HEK293 (cell line): ENCODE results near the gene SRBD1.

Experiments
- CTCF ChIA-PET: fragments of 350-600 bp; formaldehyde crosslinking; extraction: SDS; loops from one replicate; lab custom pipeline; 2021; ENCODE audit warnings: antibody characterized with exemption; lab: Yijun Ruan, JAX
- POLR2A ChIA-PET: fragments of 300-600 bp; formaldehyde crosslinking; extraction: SDS; loops from one replicate; lab custom pipeline; 2020; ENCODE audit warnings: antibody characterized with exemption, inconsistent platforms; lab: Yijun Ruan, JAX
- H3K27ac ChIP-seq: fragments of 200-500 bp; sonication (Bioruptor generic); 2 replicates; pipeline ENCODE4 v1.5.1; 2014; ENCODE audit warnings: low read depth, low read length, control low read depth, inconsistent platforms; ENCODE audit errors: extremely low read depth
- H3K36me3 ChIP-seq, 2 experiments: fragments of 200-500 bp in 1 of 2; sonication (Bioruptor generic) in 1 of 2; 1 replicate in 1 of 2; 2 replicates in 1 of 2; pipeline ENCODE4 v1.5.1; 2014 to 2017; ENCODE audit warnings: inconsistent platforms in 2 of 2, low read length in 2 of 2; ENCODE audit not compliant: control insufficient read depth in 2 of 2, insufficient read depth in 1 of 2
- H3K4me1 ChIP-seq: fragments of 200-500 bp; sonication (Bioruptor generic); 2 replicates; pipeline ENCODE4 v1.5.1; 2014; ENCODE audit warnings: mild to moderate bottlenecking, low read length, inconsistent platforms; ENCODE audit not compliant: control insufficient read depth, insufficient read depth
- H3K4me3 ChIP-seq: 2 replicates; pipeline ENCODE4 v1.5.1; 2011; ENCODE audit warnings: low read depth, mild to moderate bottlenecking, control low read depth, low read length, moderate library complexity
- H3K9me3 ChIP-seq: fragments of 200-500 bp; sonication (Bioruptor generic); 2 replicates; pipeline ENCODE4 v1.5.1; 2014; ENCODE audit warnings: low read depth, low read length, inconsistent platforms; ENCODE audit not compliant: control insufficient read depth, insufficient read depth
- HOXA7 ChIP-seq: sonication (generic); formaldehyde crosslinking; IDR thresholded peaks from 2 replicates; pipeline ENCODE4 v1.8.1; 2022; ENCODE audit warnings: missing genetic modification reagents, borderline replicate concordance
- KLF7 ChIP-seq: fragments of 450-650 bp; formaldehyde crosslinking; IDR thresholded peaks from 2 replicates; pipeline ENCODE4 v1.5.1; 2016; ENCODE audit warnings: missing biosample characterization, missing genetic modification characterization, borderline replicate concordance
- SP2 ChIP-seq: fragments of 450-650 bp; formaldehyde crosslinking; IDR thresholded peaks from 2 replicates; pipeline ENCODE4 v1.5.1; 2016; ENCODE audit warnings: missing biosample characterization, missing genetic modification characterization
- ZBTB7A ChIP-seq: fragments of 450-650 bp; formaldehyde crosslinking; IDR thresholded peaks from 2 replicates; pipeline ENCODE4 v1.5.1; 2016; ENCODE audit warnings: low read depth, missing biosample characterization, missing genetic modification characterization
- ZIC2 ChIP-seq: fragments of 450-650 bp; formaldehyde crosslinking; IDR thresholded peaks from 2 replicates; pipeline ENCODE4 v1.5.1; 2016; ENCODE audit warnings: missing biosample characterization, missing genetic modification characterization
- ZNF140 ChIP-seq: fragments of 450-650 bp; formaldehyde crosslinking; IDR thresholded peaks from 2 replicates; pipeline ENCODE4 v1.5.1; 2016; ENCODE audit warnings: missing biosample characterization, missing genetic modification characterization
- ZNF529 ChIP-seq: fragments of 450-650 bp; formaldehyde crosslinking; IDR thresholded peaks from 2 replicates; pipeline ENCODE4 v1.5.1; 2017; ENCODE audit warnings: missing genetic modification characterization, missing biosample characterization; ENCODE audit not compliant: insufficient replicate concordance
- ZNF548 ChIP-seq: fragments of 450-650 bp; formaldehyde crosslinking; IDR thresholded peaks from 2 replicates; pipeline ENCODE4 v1.5.1; 2016; ENCODE audit warnings: missing biosample characterization, missing genetic modification characterization
- ZNF623 ChIP-seq: fragments of 450-650 bp; formaldehyde crosslinking; IDR thresholded peaks from 2 replicates; pipeline ENCODE4 v1.5.1; 2016; ENCODE audit warnings: missing biosample characterization, missing genetic modification characterization
- ZNF626 ChIP-seq: fragments of 450-650 bp; sonication (Bioruptor Pico); formaldehyde crosslinking; IDR thresholded peaks from 2 replicates; pipeline ENCODE4 v1.5.1; 2018; ENCODE audit warnings: missing biosample characterization, missing genetic modification characterization, inconsistent platforms
- ZNF837 ChIP-seq: fragments of 450-650 bp; formaldehyde crosslinking; IDR thresholded peaks from 2 replicates; pipeline ENCODE4 v1.5.1; 2016; ENCODE audit warnings: missing biosample characterization, missing genetic modification characterization
- ZSCAN23 ChIP-seq: fragments of 450-650 bp; formaldehyde crosslinking; IDR thresholded peaks from 2 replicates; pipeline ENCODE4 v1.5.1; 2016; ENCODE audit warnings: missing biosample characterization, missing genetic modification characterization
- ZSCAN30 ChIP-seq: fragments of 450-650 bp; IDR thresholded peaks from 2 replicates; pipeline ENCODE4 v1.5.1; 2018; ENCODE audit warnings: missing biosample characterization, mild to moderate bottlenecking, missing genetic modification characterization, moderate library complexity
- TF ChIP-seq, protein P1 (sequence below): fragments of 450-650 bp; formaldehyde crosslinking; IDR thresholded peaks from 2 replicates; pipeline ENCODE4 v1.5.1; 2016; ENCODE audit warnings: missing biosample characterization, missing genetic modification characterization
- TF ChIP-seq, protein P2 (sequence below): fragments of 450-650 bp; formaldehyde crosslinking; conservative IDR thresholded peaks from 2 replicates; pipeline ENCODE4 v1.5.1; 2016; ENCODE audit warnings: low read depth, missing biosample characterization, missing genetic modification characterization
- TF ChIP-seq, protein P3 (sequence below): fragments of 450-650 bp; formaldehyde crosslinking; IDR thresholded peaks from 2 replicates; pipeline ENCODE4 v1.5.1; 2016; ENCODE audit warnings: missing biosample characterization, missing genetic modification characterization
- TF ChIP-seq, protein P4 (sequence below): fragments of 450-650 bp; formaldehyde crosslinking; IDR thresholded peaks from 2 replicates; pipeline ENCODE4 v1.5.0; 2017; ENCODE audit warnings: missing biosample characterization, missing genetic modification characterization, borderline replicate concordance

SRBD1 gene

DNA sequence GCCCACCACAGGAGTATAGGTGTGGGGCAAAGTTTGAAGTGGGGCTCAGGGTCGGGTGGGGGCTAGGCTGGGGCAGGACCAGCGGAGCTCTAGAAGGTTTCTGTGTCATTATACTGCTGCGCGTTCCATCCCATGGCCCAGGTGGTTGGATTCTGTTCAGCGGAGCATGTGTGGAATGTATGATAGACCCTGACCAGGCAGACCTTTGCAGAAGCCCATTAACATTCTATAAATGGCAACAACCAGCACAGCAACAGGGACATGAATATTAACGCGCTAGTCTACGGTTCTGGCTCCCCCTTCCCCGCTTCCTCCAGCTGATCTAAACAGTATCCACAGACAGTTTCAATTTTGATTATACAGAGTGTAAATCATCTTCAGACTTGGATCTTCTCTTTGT lies 36.3 kb upstream of the SRBD1 start:
- POLR2A ChIA-PET = no interaction called here
- H3K4me1 ChIP-seq = peaks cover 8% of the 10 kb centered on the region; the same call in 1 of the 2 replicates
- no peaks in the 10 kb centered on the region for H3K36me3 ChIP-seq
- no peak overlapping the region for H3K27ac ChIP-seq
- H3K4me3 ChIP-seq = no peak overlapping the region
- H3K9me3 ChIP-seq = no peaks in the 10 kb centered on the region
- CTCF ChIA-PET = interaction anchor here (0.7 to 3.1 kb wide), 4 partner anchors 41 to 289 kb away, joined by 4 to 15 read pairs (median 6); no protein-coding TSS in a partner anchor
- TF ChIP-seq ZNF623 (no peak), ZNF626 (tag by site-specific recombination) (no peak), ZSCAN30 (no peak), ZSCAN23 (no peak), KLF7 (tag by site-specific recombination) (no peak), ZNF548 (tag by site-specific recombination) (no peak), ZIC2 (tag by site-specific recombination) (no peak), HOXA7 (CRISPR knock-in tag) (no peak), ZNF837 (tag by site-specific recombination) (no peak), SP2 (no peak), ZNF140 (tag by site-specific recombination) (no peak), ZNF529 (tag by site-specific recombination) (no peak), ZBTB7A (tag by site-specific recombination) (no peak)
- TF ChIP-seq, protein P1, sequence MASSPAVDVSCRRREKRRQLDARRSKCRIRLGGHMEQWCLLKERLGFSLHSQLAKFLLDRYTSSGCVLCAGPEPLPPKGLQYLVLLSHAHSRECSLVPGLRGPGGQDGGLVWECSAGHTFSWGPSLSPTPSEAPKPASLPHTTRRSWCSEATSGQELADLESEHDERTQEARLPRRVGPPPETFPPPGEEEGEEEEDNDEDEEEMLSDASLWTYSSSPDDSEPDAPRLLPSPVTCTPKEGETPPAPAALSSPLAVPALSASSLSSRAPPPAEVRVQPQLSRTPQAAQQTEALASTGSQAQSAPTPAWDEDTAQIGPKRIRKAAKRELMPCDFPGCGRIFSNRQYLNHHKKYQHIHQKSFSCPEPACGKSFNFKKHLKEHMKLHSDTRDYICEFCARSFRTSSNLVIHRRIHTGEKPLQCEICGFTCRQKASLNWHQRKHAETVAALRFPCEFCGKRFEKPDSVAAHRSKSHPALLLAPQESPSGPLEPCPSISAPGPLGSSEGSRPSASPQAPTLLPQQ (tag by site-specific recombination) = no peak
- TF ChIP-seq, protein P2, sequence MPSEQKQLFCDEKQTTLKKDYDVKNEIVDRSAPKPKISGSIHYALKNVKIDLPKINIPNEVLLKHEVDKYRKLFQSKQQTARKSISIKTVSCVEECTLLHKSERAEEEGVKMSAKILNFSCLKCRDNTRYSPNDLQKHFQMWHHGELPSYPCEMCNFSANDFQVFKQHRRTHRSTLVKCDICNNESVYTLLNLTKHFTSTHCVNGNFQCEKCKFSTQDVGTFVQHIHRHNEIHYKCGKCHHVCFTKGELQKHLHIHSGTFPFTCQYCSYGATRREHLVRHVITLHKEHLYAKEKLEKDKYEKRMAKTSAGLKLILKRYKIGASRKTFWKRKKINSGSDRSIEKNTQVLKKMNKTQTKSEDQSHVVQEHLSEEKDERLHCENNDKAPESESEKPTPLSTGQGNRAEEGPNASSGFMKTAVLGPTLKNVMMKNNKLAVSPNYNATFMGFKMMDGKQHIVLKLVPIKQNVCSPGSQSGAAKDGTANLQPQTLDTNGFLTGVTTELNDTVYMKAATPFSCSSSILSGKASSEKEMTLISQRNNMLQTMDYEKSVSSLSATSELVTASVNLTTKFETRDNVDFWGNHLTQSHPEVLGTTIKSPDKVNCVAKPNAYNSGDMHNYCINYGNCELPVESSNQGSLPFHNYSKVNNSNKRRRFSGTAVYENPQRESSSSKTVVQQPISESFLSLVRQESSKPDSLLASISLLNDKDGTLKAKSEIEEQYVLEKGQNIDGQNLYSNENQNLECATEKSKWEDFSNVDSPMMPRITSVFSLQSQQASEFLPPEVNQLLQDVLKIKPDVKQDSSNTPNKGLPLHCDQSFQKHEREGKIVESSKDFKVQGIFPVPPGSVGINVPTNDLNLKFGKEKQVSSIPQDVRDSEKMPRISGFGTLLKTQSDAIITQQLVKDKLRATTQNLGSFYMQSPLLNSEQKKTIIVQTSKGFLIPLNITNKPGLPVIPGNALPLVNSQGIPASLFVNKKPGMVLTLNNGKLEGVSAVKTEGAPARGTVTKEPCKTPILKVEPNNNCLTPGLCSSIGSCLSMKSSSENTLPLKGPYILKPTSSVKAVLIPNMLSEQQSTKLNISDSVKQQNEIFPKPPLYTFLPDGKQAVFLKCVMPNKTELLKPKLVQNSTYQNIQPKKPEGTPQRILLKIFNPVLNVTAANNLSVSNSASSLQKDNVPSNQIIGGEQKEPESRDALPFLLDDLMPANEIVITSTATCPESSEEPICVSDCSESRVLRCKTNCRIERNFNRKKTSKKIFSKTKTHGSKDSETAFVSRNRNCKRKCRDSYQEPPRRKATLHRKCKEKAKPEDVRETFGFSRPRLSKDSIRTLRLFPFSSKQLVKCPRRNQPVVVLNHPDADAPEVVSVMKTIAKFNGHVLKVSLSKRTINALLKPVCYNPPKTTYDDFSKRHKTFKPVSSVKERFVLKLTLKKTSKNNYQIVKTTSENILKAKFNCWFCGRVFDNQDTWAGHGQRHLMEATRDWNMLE = no peak
- TF ChIP-seq, protein P3, sequence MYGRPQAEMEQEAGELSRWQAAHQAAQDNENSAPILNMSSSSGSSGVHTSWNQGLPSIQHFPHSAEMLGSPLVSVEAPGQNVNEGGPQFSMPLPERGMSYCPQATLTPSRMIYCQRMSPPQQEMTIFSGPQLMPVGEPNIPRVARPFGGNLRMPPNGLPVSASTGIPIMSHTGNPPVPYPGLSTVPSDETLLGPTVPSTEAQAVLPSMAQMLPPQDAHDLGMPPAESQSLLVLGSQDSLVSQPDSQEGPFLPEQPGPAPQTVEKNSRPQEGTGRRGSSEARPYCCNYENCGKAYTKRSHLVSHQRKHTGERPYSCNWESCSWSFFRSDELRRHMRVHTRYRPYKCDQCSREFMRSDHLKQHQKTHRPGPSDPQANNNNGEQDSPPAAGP (tag by site-specific recombination) = no peak
- TF ChIP-seq, protein P4, sequence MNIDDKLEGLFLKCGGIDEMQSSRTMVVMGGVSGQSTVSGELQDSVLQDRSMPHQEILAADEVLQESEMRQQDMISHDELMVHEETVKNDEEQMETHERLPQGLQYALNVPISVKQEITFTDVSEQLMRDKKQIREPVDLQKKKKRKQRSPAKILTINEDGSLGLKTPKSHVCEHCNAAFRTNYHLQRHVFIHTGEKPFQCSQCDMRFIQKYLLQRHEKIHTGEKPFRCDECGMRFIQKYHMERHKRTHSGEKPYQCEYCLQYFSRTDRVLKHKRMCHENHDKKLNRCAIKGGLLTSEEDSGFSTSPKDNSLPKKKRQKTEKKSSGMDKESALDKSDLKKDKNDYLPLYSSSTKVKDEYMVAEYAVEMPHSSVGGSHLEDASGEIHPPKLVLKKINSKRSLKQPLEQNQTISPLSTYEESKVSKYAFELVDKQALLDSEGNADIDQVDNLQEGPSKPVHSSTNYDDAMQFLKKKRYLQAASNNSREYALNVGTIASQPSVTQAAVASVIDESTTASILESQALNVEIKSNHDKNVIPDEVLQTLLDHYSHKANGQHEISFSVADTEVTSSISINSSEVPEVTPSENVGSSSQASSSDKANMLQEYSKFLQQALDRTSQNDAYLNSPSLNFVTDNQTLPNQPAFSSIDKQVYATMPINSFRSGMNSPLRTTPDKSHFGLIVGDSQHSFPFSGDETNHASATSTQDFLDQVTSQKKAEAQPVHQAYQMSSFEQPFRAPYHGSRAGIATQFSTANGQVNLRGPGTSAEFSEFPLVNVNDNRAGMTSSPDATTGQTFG = no peak
- TF ChIP-seq, all 188 proteins: peak for 0
